ENCODE results near the gene BAZ2A. TPM values are rescaled to one million over a fixed set of nuclear protein-coding genes. Genes with fewer than 3 reads are reported as not detected.
"Not testable (repeated sequence)": the region's sequence is repeated elsewhere in the genome, so short reads cannot be mapped to it uniquely, and the experiment has no call there.

BAZ2A gene
- total and polyA plus RNA-seq, 12 donors = 8.8 to 58.7 (median 42.6) TPM

GRCh38 chr12:56578983-56579546 is 51.1 kb downstream of the BAZ2A start:
- intact Hi-C loops (cut with DNase I) = loop anchor here in 2 of 10 donors (5.0 to 10.0 kb wide), 2 partner anchors 53 to 56 kb away; partner anchors contain the start of gene BAZ2A (in 2 of the 2)
- H3K4me1 ChIP-seq = peaks cover 0 to 7% (median 0%) of the 10 kb centered on the region in 9 donors
- H3K9me3 ChIP-seq = no peaks in the 10 kb centered on the region
- H3K36me3 ChIP-seq = peaks cover 0 to 98% (median 33%) of the 10 kb centered on the region in 9 donors
- no peak overlapping the region for H3K4me3 ChIP-seq
- H3K27ac ChIP-seq = no peak overlapping the region
- no peak for TF ChIP-seq CTCF (IDR thresholded peaks at IDR 0.05)
- no peaks in the 10 kb centered on the region for H3K27me3 ChIP-seq
- DNase-seq = no peak
- no peak for ATAC-seq
- 93 to 95% methylated on average over 10 of the region's 10 CpGs for WGBS, 2 donors

- not testable (repeated sequence) for H3K27ac ChIP-seq, H3K4me3 ChIP-seq, DNase-seq, H3K9me3 ChIP-seq, ATAC-seq, H3K27me3 ChIP-seq
- H3K4me1 ChIP-seq = peaks cover 0 to 15% (median 0%) of the 10 kb centered on the region in 9 donors
- intact Hi-C loops (cut with DNase I) = loop anchor here in 2 of 10 donors (5.0 to 10.0 kb wide), 2 partner anchors 55 to 58 kb away; partner anchors contain the start of gene BAZ2A (in 2 of the 2)
- H3K36me3 ChIP-seq = peaks cover 0 to 94% (median 34%) of the 10 kb centered on the region in 9 donors
- WGBS, 2 donors = 92 to 97% methylated on average over 7 of the region's 7 CpGs
Measured at GRCh38 chr12:56577248-56577647, 52.9 kb downstream of the BAZ2A start.

GRCh38 chr12:56574210-56574609 is 55.9 kb downstream of the BAZ2A start:
- TF ChIP-seq CTCF (IDR thresholded peaks at IDR 0.05) = no peak
- ATAC-seq (no peak), DNase-seq (no peak)
- H3K27me3 ChIP-seq = no peaks in the 10 kb centered on the region
- peaks cover 0 to 30% (median 9%) of the 10 kb centered on the region in 9 donors for H3K4me1 ChIP-seq
- no peaks in the 10 kb centered on the region for H3K9me3 ChIP-seq
- H3K4me3 ChIP-seq = no peak overlapping the region
- peaks cover 0 to 94% (median 23%) of the 10 kb centered on the region in 9 donors for H3K36me3 ChIP-seq
- no peak overlapping the region for H3K27ac ChIP-seq
- intact Hi-C loops (cut with DNase I) = loop anchor here in 4 of 10 donors (2.0 to 10.0 kb wide), 3 partner anchors 61 to 62 kb away; partner anchors contain the start of gene BAZ2A (in 1 of the 4)
- WGBS, 2 donors = 70 to 78% methylated on average over 2 of the region's 2 CpGs

- Histone ChIP-seq H3K36me3 (peaks cover 0 to 91% (median 31%) of the 10 kb centered on the region in 9 donors), H3K27me3 (no peaks in the 10 kb centered on the region), H3K9me3 (no peaks in the 10 kb centered on the region), H3K27ac (peak overlapping the region in 3 of 10 donors; percentile 2 to 45 (median 2)), H3K4me1 (peaks cover 0 to 47% (median 26%) of the 10 kb centered on the region in 9 donors), H3K4me3 (no peak overlapping the region)
- ATAC-seq (no peak), DNase-seq (no peak)
- intact Hi-C loops (cut with DNase I) = loop anchor here in 5 of 10 donors (2.0 to 10.0 kb wide), 4 partner anchors 57 to 63 kb away; partner anchors contain the start of gene BAZ2A (in 1 of the 5)
- no peak for TF ChIP-seq CTCF (IDR thresholded peaks at IDR 0.05)
- WGBS, 2 donors = 61 to 66% methylated on average over 1 of the region's 1 CpG
Measured at GRCh38 chr12:56572288-56572687, 57.8 kb downstream of the BAZ2A start.
